ENCODE measurements around the gene NUBPL. TPM values are rescaled to one million over a fixed set of nuclear protein-coding genes. Genes with fewer than 3 reads are reported as not detected.

Gene NUBPL
- total RNA-seq, 2 experiments from 2014 or later = 9.0 to 17.5 TPM

DNA sequence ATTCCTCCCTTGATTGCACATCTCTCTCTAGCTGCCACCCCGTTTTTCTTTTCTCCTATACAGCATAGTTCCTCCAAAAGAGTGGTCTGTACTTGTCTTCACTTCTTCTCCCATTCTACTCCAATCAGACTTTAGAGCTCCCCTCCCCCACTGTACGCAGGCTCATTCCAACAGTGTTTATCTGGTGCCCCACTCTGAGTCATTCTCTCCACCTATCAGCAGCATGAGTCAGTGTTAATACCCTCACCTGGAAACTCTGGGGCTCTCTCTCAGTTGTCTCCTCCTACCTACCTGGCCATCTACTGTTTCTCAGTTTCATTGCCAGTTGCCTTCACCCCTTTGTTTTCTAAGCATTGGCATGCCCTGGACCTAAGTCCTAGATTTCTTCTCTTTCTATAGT lies 340.8 kb downstream of the NUBPL start:
- Histone ChIP-seq H3K9me2 (ENCODE audit: insufficient read depth, low read length) (no peaks in the 10 kb centered on the region), H3K36me3 (ENCODE audit: insufficient read depth, low read length) (no peaks in the 10 kb centered on the region), H3K4me2 (ENCODE audit: low read length) (no peak overlapping the region), H3K9me3 (ENCODE audit: low read length) (no peaks in the 10 kb centered on the region), H3K4me1 (ENCODE audit: insufficient read depth, low read length, poor library complexity, severe bottlenecking) (no peaks in the 10 kb centered on the region), H3K79me2 (ENCODE audit: insufficient read depth, low read depth, low read length) (no peaks in the 10 kb centered on the region), H4K20me1 (ENCODE audit: insufficient read depth, low read length) (no peaks in the 10 kb centered on the region), H2AFZ (ENCODE audit: low read length) (no peak overlapping the region), H3K4me3 (ENCODE audit: low read depth, low read length, poor library complexity, severe bottlenecking) (no peak overlapping the region), H3K27ac (ENCODE audit: low read depth, low read length, poor library complexity, severe bottlenecking) (no peak overlapping the region)
- ChIA-PET CTCF (ENCODE audit: unreplicated experiment) (no interaction called here), POLR2A (no interaction called here)
- no peak for TF ChIP-seq EZH2phosphoT487 (IDR thresholded peaks at IDR 0.05; ENCODE audit: borderline replicate concordance, low read depth, low read length)
- TF ChIP-seq, protein P1, sequence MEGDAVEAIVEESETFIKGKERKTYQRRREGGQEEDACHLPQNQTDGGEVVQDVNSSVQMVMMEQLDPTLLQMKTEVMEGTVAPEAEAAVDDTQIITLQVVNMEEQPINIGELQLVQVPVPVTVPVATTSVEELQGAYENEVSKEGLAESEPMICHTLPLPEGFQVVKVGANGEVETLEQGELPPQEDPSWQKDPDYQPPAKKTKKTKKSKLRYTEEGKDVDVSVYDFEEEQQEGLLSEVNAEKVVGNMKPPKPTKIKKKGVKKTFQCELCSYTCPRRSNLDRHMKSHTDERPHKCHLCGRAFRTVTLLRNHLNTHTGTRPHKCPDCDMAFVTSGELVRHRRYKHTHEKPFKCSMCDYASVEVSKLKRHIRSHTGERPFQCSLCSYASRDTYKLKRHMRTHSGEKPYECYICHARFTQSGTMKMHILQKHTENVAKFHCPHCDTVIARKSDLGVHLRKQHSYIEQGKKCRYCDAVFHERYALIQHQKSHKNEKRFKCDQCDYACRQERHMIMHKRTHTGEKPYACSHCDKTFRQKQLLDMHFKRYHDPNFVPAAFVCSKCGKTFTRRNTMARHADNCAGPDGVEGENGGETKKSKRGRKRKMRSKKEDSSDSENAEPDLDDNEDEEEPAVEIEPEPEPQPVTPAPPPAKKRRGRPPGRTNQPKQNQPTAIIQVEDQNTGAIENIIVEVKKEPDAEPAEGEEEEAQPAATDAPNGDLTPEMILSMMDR (conservative IDR thresholded peaks at IDR 0.05; ENCODE audit: low read length) = no peak
- no peak for DNase-seq (ENCODE audit: low spot score)
- no TSS peak for BruUV-seq (replicated peaks)
- intact Hi-C loops (cut with micrococcal nuclease; ENCODE audit: unreplicated experiment) = no loop called here

DNA sequence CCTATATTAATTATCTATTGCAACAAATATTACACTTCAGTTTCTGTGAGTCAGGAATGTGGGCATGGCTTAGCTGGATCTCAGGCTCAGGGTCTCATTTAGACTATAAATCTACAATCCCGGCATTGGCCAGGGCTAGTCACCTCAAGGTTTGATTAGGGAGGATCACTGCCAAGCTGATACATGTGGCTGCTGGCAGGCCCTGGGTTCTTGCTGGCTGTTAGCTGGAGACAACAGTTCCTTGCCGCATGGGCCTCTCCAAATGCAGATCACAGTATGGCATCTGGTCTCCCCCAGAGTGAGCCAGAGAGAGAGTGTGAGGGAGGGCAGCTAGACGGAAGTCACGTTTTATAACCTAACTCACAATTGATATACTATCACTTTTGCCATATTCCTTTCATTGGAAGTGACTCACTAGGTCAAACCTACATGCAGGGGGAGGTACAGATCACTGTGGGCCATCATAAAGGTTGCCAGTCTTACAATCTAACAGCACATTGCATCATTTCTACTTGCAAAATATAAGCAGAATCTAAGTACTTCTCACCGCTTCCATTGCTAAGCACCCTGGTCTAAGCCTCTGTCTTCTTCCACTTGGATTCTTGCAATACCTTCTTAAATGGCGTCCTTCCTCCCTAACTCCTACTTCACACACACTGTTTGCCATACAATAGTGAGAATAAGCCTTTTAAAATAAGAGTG lies 341.9 kb downstream of the NUBPL start:
- Histone ChIP-seq H3K4me2 (ENCODE audit: low read length) (no peak overlapping the region), H3K9me2 (ENCODE audit: insufficient read depth, low read length) (no peaks in the 10 kb centered on the region), H3K27ac (ENCODE audit: low read depth, low read length, poor library complexity, severe bottlenecking) (no peak overlapping the region), H3K9me3 (ENCODE audit: low read length) (no peaks in the 10 kb centered on the region), H3K4me3 (ENCODE audit: low read depth, low read length, poor library complexity, severe bottlenecking) (no peak overlapping the region), H3K79me2 (ENCODE audit: insufficient read depth, low read depth, low read length) (no peaks in the 10 kb centered on the region), H2AFZ (ENCODE audit: low read length) (no peak overlapping the region), H3K4me1 (ENCODE audit: insufficient read depth, low read length, poor library complexity, severe bottlenecking) (no peaks in the 10 kb centered on the region), H4K20me1 (ENCODE audit: insufficient read depth, low read length) (no peaks in the 10 kb centered on the region), H3K36me3 (ENCODE audit: insufficient read depth, low read length) (no peaks in the 10 kb centered on the region)
- ChIA-PET CTCF (ENCODE audit: unreplicated experiment) (no interaction called here), POLR2A (interaction anchor here (0.6 to 0.7 kb wide), 3 partner anchors 80 to 363 kb away, joined by 3 to 4 read pairs (median 3); no protein-coding TSS in a partner anchor)
- no peak for DNase-seq (ENCODE audit: low spot score)
- TF ChIP-seq, protein P1 (conservative IDR thresholded peaks at IDR 0.05; ENCODE audit: low read length) = no peak
- TF ChIP-seq EZH2phosphoT487 (IDR thresholded peaks at IDR 0.05; ENCODE audit: borderline replicate concordance, low read depth, low read length) = no peak
- BruUV-seq (replicated peaks) = no TSS peak
- intact Hi-C loops (cut with micrococcal nuclease; ENCODE audit: unreplicated experiment) = no loop called here

DNA sequence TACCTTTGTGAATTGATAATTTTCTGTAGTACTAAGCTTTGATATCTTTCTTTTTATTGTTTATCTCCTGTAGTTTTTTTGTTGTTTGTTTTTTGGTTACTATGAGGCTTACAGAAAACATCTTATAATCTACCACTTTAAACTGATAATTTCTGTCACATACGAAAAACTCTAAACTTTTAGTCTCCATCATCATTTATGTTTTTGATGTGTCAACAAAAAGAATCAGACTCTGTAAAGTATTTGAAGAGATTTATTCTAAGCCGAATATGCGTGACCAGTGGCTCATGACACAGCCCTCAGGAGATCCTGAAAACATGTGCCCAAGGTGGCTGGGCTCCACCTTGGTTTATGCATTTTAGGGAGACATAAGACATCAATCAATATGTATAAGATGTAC lies 348.8 kb downstream of the NUBPL start:
- no peaks in the 10 kb centered on the region for H4K20me1 ChIP-seq (ENCODE audit: insufficient read depth, low read length)
- H3K4me2 ChIP-seq (ENCODE audit: low read length) = no peak overlapping the region
- no peak overlapping the region for H2AFZ ChIP-seq (ENCODE audit: low read length)
- intact Hi-C loops (cut with micrococcal nuclease; ENCODE audit: unreplicated experiment) = no loop called here
- no peaks in the 10 kb centered on the region for H3K4me1 ChIP-seq (ENCODE audit: insufficient read depth, low read length, poor library complexity, severe bottlenecking)
- no peaks in the 10 kb centered on the region for H3K9me2 ChIP-seq (ENCODE audit: insufficient read depth, low read length)
- DNase-seq (ENCODE audit: low spot score) = no peak
- CTCF ChIA-PET (ENCODE audit: unreplicated experiment) = no interaction called here
- no peaks in the 10 kb centered on the region for H3K36me3 ChIP-seq (ENCODE audit: insufficient read depth, low read length)
- POLR2A ChIA-PET = no interaction called here
- H3K27ac ChIP-seq (ENCODE audit: low read depth, low read length, poor library complexity, severe bottlenecking) = no peak overlapping the region
- TF ChIP-seq EZH2phosphoT487 (IDR thresholded peaks at IDR 0.05; ENCODE audit: borderline replicate concordance, low read depth, low read length) = no peak
- TF ChIP-seq, protein P1 (conservative IDR thresholded peaks at IDR 0.05; ENCODE audit: low read length) = no peak
- no TSS peak for BruUV-seq (replicated peaks)
- no peaks in the 10 kb centered on the region for H3K9me3 ChIP-seq (ENCODE audit: low read length)
- no peak overlapping the region for H3K4me3 ChIP-seq (ENCODE audit: low read depth, low read length, poor library complexity, severe bottlenecking)
- no peaks in the 10 kb centered on the region for H3K79me2 ChIP-seq (ENCODE audit: insufficient read depth, low read depth, low read length)
